NCI-H2171 treated with DMSO at 0.1 percent for 48 hours (cell line): ENCODE data around the gene TEKT2.

Experiments
- DNase-seq: peaks from one replicate; lab custom pipeline; 2025; lab: John Stamatoyannopoulos, UW

TEKT2 gene

DNA sequence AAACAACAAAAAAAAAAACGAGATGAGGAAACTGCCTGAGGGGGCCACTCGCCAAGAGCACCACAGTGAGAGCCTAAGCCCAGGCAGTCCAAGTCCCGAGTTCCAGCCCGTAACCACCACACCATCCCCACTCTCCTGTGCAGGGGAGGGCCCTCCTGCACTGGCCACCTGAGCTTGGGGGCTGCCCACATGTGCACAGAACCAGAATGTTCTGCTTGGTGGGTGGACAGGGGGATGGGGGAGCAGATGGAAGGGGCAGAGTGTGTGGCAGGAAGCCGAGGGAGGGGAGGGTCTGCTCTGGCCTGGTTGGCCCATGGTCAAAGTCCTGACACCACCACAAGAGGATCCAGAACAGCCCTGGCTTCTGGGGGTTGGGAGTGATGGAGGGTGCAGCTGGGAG, 22.4 kb downstream of the TEKT2 start:
- DNase-seq: no peak

DNA sequence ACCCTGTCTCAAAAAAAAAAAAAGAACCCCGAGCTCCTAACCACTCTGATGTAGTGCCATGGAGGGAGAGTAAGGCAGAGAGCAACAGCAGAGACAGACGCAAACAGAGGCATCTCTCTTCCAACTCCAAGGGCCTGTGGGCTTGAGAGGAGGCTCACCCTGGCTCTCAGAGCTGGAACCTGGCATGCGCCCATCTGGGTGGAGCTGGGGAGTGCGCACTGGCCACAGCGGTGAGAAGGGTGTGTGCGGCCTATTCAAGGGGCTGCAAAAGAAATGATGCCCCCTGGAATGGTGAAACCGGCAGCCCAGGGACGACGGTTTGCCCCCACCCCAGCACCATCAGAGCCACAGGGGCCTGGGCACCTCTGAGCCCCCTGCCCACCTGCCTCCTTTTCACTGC, 23.5 kb downstream of the TEKT2 start:
- no peak for DNase-seq

DNA sequence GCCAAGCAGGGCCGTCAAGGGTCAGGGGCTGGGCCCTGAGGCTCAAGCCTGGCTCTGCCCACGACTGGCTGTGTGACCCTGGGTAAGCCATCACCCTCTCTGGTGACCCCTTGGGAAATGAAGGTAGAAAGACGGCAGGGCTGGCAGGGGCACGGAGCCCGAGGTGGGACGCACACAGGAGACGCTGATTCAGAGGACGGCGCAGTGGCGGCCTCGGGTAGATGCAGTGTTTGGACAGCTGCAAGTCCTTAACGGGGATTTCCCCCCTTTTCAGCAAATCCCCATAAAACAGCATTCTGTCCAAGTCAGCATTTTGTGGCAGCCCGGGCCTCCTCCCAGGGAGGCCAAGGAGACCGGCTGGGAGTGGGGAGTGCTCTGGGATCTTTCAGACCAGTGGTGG, 24.4 kb downstream of the TEKT2 start:
- DNase-seq: no peak

DNA sequence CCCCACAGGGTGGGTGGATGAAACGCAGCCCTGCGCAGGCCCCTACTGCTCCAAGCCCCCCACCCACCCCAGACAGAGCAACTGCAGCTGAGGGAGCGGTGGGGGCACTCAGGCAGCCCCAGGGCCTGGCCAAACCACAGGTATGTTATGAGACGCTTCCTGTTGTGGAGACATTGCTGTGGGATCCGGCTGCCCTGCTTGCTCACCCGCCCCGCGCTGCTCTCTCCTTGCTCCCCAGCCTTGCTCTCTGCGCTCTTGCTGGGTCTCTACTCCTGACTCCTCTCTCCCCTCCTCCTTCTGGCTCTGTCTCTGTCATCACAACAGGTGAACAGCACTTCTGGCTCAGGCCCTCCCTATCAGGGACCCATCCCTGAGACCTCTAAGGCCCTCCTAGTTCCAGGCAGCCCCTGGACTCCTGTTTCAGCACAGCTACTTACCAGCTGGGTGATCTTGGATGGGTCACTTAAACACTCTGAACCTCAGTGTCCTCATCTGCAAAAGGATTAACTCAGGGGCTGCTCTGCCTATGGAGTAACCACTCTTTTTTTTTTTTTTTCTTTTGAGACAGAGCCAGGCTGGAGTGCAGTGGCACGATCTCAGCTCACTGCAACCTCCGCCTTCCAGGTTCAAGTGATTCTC, 25.3 kb downstream of the TEKT2 start:
- no peak for DNase-seq

DNA sequence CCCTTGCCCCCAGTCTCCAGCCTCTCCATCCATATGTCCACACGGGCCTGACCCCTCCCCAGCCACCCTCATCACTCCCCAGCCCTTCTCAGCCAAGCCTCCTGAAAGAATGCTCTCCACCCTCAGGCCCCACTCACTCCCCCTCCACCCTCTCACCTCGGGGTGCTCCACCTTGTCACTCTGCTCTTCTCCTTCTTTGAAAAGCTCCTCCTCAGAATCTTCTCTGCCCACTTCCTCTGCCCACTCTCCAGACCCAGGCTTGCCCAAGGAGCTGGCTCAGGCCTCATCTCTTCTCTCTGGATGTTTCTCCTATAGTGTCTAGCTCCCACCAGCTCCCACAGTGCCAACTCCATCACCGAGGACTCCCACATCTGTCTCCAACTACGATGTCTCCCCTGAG, 27.3 kb downstream of the TEKT2 start:
- no peak for DNase-seq

DNA sequence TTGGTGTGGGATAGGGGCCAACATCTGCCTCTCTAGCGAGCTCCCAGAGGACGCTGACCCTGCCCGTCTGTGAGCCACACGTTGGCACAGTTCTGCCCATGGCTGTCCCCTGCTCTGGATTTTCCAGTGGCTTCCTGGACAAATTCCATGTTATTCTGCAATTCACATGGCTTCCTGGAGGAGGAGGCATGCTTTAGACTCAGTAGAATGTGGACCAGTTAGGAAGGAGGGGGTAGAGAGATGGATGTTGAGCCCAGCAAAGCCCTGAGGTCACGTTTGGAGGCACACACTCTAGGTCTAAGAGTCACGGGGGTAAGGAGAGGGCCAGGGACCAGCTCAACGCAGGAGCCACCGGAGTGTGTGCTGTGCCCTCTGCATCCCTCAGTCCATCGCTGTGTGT, 28.9 kb downstream of the TEKT2 start:
- DNase-seq: no peak

DNA sequence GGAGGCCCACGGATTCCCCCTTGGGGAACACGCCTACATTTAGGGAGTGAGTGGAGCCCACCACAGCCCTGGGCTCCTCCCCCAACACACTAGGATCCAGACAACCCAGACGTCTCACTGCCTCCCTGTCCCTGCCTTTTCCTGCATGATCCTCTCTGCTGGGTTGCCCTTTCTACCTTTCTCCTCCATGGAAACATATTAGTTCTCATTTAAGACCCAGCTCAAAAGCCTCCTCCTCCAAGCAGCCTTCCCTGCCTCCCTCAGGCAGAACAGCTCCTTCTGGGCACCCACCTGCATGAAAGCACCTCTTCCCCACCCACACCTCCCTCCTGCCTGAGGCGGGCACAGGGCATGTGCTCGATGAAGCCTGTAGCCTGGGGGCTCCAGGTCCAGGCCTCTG, 30.5 kb downstream of the TEKT2 start:
- DNase-seq: no peak

- no peak for DNase-seq
Observed at GRCh38 chr1:36115200-36115669, 31.3 kb downstream of the TEKT2 start.

- no peak for DNase-seq
Observed at GRCh38 chr1:36115931-36116330, 32.0 kb downstream of the TEKT2 start.

DNA sequence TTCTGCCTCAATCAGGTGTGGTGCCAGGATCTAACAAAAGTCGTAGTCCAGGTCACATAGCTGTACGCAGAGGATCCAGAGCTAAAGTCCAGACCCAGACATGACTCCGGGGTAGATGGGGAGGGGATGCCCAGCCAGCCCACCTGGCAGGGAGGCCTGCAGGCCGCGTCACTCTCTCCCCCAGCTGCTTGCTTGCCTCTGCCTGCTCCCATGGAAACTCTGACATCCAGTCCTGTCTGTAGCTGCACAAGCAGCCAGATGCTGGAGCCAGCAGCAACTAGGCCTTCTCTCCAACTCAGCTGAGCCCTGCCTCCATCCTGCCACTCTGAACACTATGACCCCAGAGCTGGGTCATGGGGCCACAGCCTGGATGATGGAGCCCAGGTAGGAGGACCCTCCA, 33.0 kb downstream of the TEKT2 start:
- no peak for DNase-seq

DNA sequence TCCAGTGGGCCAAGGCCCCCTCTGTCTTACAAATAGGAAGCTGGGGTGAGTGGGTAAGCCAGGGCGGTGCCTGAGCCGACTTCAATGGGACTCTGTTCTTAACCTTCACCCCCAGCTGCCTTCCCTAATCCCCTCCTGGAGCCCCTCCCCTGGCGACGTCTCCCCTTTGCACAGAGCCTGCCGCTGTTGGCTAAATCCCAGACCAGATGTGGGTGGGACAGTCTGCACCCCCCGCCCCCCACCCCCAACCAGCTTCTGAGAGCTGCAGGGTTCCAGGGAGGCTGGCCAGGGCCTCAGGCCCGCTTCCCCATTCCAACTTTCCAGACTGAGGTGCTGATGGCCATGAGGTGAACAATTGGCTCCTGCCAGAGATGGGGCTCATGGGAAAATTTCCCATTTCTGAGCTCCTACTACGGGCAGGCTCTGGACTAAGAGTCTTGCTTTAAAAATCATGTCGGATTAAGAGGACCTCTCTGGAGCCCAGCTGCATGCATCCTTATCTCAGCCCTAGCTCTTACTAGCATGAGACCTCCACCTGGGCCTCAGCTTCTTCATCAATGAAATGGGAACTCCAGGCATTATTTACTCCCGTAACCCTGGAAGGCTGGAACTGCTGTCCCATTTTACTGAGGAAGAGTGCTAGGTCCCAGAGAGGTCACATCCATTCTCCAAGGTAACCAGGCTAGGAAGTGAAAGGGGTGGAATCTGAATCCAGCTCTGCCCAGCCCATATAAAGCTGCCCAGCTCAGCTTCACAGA, 34.7 kb downstream of the TEKT2 start:
- no peak for DNase-seq

DNA sequence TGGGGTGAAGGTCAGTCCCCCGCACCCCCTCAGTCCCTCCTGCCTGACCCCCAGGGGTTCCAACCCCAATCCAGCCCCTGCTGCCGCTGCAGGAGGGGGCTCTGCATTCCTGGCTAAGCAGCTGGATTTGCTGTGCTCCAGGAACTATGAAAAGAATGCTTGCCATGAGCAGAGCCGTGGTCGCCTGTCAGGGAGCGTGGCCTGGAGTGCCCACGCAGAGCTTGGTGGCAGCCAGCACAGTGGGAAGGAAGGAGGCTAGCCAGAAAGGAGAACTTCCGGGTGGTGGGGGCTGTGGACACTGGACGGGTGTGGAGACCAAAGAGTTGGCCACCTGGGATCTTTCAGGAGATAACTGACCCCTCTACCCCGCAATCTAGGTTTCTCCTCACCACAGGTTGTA, 35.6 kb downstream of the TEKT2 start:
- DNase-seq: no peak

GRCh38 chr1:36122062-36123030, 38.5 kb downstream of the TEKT2 start:
- no peak for DNase-seq

DNA sequence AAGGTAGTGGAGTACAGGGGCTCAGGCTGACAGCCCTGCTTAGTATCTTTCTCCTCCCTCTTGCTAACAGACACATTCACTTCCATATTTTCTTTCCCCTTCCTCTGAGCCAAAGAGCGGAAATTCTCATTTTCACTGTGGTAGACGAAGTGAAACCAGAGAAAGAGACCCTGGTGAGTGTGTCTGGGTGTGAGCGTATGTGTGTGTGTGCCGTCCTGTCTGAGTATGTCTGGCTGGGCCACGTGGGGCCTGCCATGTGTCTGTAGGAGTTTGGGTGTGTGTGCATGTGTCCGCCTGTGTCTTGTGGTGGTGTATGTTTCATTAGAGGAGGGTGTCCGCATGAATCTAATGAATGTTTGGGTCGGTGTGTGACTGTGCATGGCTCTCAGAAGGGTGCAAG, 39.5 kb downstream of the TEKT2 start:
- no peak for DNase-seq

GRCh38 chr1:36124404-36125128, 40.7 kb downstream of the TEKT2 start:
- DNase-seq: no peak

GRCh38 chr1:36125129-36125991, 41.5 kb downstream of the TEKT2 start, which contains the start of gene COL8A2:
Gene COL8A2, minus strand, starts transcription at chr1:36125222. Its CDS starts 24,980 bp downstream, at chr1:36100242.
- DNase-seq: no peak

- DNase-seq: no peak
Observed at GRCh38 chr1:36126005-36126716, 42.3 kb downstream of the TEKT2 start.

GRCh38 chr1:36126797-36127500, 43.1 kb downstream of the TEKT2 start:
- DNase-seq: no peak

DNA sequence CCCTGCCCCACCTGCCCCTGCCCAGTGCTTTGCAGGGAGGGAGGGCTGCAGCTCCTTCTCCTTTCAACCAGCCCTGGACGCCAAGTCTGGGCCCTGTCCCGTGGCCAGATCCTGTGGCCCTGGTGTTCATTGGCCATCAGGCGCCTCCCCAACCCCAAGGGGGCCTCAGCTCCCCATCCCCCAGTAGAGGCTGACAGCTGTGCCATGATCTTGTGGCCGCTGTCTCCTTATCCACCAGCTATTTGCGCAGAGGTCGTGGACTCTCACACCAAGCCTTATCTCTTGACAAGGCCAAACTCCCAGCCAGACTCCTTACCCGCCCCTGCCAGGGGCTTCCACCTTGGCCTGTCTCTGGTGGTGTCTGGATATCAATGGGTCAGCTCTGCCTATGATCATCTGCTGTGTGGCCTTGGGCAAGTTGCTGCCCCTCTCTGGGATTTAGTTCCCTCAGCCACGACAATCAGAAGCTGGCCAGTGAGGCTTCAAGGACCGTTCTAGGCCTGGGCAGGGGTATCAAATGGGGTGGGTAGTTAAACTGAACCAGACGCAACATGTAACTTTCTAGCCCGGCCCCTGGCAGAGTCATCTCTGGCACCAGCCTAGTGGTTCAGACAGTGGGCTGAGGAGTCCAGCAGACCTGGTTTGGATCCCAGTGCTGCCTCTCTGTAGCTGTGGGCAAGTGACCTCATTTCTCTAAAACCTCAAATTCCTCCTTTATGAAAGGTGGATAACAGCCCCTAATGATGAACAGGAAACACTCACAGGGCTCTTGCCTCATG, 44.4 kb downstream of the TEKT2 start:
- DNase-seq: no peak
